Muscle of arm (tissue), 12 donors: ENCODE results near the gene MOB3A. TPM values are rescaled to one million over a fixed set of nuclear protein-coding genes. Genes with fewer than 3 reads are reported as not detected.

Experiments used
- DNase-seq: peaks from one replicate; pipeline ENCODE4 v3.0.0-alpha.2; 2013
- polyA plus RNA-seq, 12 donors: library from polyadenylated mRNA; unstranded; fragments of 120-200 nt; gene quantifications; one replicate each; pipeline ENCODE4 v1.2.1, GENCODE V29; 2013; ENCODE audit not compliant: insufficient read length in 12 of 12

MOB3A gene
- polyA plus RNA-seq, 12 donors, result 14.5 to 28.4 (median 15.8) TPM; not detected in 1

DNA sequence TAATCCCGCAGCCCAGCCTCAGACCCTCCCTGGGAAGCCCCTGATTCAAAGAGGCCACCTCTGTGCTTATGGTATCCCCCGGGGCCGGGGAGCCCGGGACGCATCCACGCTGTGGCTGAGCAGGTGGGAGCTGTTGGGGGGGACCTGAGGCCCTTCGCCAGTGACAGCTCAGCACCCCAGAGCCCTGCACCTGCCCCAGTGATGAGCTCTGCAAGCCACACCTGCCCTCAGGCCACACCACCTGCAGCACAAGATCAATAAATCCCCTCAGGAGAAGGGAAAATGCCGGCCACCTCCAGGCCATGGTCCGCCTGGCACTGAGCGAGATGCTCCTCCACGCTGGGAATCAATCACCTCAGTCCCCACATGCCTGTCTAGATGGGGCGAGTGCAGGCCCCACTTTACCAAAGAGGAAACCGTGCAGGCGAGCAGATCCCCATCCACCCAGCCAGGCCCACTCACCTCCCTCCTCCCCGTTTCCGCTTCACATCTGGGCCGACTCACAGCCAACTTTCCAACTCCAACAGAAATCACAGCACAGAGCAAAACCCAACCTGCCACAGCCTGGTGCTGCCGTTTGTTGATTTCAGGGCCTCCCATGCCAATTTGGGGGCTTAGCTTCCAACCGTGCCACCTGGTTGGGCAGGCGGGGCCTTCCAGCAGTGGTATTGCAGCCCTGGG is 12.8 kb downstream of the MOB3A start:
- no peak for DNase-seq

DNA sequence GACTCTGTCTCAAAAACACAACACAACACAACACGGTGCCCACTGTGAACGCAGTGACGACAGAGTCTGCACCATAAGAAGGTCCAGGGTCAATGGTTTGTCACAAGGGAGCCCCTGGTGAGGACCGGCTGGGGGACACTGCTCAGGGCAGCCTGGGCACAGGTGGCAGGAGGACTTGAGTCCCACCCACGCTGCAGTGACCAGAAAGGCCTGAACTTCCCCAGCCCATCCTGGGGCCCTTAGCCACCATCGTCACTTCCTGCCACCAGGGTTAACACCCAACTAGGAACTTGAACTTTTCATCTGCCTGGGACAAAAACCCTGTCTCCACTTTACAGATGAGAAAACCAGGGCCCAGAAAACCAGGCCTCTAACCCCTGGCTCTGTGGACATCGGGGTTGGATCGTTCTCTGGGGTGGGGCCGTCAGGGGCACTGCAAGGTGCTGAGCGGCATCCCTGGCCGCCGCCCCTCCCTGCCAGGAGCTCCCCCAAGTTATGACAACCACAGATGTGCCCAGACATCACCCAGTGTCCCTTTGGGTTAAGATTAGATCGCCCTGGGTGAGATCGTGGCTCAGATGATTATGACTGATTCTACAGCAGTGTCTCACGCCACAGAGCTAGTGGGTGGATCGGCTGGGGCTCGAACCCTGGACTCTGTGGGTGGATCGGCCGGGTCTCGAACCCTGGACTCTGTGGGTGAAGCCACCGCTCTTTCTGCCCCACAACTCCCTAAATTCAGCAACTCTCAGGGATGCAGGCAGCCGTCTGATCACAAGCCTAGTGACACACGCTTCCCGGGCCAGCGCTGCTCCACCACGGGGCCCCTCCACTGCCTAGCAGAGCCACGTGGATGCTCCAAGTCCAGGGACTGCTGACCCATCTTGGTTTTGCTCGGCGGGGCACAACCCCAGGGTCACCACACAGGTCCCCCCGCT is 14.0 kb downstream of the MOB3A start:
- no peak for DNase-seq

DNA sequence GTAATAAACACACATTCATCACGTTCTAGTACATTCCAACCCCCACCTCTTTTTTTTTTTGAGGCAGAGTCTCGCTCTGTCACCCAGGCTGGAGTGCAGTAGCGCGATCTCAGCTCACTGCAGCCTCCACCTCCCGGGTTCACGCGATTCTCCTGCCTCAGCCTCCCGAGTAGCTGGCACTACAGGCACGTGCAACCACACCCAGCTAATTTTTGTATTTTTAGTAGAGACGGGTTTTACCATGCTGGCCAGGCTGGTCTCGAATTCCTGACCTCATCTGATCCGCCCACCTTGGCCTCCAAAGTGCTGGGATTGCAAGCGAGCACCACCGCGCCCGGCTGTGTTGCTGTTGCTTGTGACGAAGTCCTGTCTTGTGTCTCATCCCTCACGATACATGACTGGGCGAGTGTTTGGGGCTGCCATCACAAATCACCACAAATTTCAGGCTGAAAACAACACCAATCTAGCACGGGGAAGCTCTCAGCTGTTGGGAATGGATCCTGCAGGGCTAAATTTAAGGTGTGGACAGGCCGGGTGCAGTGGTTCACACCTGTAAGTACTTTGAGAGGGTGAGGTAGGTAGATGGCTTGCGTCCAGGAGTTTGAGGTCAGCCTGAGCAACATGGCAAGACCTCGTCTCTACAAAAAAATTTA is 15.7 kb downstream of the MOB3A start:
- DNase-seq, result no peak

DNA sequence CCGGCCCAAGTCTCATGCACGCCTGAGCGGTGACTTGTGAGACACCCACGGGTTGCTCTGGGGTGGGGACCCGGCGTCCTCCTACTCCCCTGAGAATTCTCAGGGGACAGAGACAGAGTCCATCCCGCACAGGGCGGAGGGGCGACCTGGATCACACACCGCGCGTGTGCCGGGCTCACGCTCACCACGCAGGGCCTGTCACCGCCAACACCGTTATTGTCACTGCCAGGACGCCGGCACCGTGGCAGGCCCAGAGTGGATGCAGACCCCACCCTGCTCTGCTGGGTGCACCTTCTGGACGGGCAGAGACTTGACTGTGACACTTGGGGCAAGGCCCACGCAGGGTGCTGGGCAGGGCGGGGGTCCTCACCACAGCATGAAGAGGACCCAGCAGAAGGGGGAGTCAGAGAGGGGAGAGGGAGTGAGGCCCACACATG is 16.2 kb downstream of the MOB3A start:
- no peak for DNase-seq

DNA sequence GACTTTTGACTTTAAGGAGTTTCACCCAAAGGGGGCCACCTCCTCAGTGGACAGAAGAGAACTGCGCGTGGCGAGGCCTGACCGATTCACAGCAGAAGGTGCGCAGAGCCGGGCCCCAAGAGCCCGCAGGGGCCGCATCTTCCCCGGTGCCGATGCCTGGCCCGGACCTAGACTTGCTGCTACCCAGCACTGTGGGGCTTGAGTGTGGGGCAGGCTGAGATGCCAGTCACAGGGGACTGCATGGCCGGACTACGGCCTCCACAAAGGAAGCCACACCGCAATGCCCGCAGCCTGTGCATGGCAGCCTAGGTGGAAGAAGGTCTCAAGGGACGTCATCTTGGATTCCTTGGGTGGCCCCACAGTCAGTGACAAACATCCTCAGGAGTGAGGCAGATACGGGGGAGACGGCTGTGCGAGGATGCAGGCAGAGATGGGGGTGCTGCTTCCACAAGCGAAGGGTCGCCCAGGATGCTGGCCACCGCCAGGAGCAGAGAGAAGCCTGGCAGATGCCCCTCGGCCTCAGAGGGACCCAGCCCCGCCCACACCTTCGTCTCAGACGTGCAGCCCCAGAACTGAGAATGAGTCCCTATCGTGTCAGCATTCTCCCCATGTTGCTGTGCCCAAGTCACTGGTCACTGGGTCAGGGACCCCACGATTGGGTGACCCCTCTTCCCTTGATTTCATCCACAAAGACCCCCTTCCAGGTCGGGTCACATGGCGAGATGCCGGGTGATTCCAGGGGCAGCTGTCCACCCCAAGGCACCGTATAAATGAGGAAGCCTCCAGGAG is 16.9 kb downstream of the MOB3A start:
- DNase-seq, result no peak

DNA sequence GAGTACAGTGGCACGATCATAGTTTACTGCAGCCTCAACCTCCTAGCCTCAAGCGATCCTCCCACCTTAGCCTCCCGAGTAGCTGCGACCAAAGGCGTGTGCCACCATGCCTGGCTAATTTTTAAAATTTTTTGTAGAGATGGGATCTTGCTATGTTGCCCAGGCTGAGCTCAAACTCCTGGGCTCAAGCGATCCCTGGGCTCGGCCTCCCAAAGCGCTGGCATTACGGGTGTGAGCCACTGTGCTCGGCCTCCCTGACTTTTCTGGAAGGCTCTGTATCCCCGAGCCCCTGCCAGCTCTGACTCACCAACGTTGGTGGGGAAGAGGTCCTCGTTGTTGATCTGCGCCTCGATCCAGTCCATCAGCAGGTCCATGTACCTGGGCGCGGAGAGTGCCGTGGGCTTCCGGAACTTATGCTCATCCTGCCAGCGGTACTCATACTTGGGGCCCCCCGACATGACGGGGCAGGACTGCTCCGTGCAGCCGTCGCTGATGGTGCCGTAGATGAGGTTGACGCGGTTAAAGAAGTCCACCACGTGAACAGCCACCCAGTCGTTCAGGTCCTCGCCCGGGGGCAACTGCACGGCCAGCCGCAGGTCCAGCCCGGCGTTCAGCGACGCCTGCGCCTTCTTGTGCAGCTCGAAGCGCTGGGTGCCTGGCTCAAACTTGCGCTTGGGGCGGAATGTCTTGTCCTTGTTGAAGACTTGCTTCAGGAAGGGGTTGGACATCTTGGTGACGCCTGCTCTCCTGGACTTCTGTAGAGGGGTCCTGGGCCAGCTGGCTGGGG is 18.1 kb downstream of the MOB3A start:
- DNase-seq, result no peak

DNA sequence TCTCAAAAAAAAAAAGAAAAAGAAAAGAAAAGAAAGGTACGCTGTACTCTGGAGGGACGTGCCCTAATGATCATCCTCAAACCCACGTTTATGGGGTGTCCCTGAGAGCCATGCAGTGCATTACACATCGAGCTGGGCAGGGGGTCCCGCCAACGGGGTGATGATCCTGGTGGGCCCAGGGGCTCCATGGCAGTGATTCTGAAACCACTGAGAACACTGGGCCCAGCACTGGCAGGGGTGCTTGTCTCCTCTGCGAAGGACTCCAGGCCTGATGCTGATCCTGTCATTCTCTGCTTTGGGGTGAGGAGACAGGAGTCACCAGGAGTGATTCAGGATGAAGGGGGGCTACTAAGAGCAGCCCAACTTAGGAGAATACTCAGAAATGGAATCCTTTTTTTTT is 18.7 kb downstream of the MOB3A start:
- no peak for DNase-seq

DNA sequence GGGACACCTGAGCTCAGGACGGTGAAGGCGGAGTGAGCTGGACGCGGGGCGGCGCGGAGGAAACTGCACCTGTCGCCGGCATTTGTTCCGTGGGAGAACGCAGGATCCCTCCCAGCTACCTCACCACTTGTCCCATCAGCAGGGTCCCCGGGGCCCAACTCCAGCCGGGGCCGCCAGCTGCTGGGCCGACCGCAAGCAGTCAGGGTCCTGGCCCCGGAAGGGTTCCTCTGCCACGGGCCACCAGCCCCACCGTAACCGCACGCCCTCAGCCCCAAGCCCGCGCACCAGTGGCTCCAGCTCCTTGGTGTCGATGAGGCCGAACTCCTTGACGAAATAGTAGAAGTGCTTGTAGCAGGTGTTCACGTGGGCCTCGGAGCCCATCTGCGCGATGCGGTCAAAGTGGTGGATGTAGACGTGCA is 19.6 kb downstream of the MOB3A start:
- DNase-seq, result no peak

DNA sequence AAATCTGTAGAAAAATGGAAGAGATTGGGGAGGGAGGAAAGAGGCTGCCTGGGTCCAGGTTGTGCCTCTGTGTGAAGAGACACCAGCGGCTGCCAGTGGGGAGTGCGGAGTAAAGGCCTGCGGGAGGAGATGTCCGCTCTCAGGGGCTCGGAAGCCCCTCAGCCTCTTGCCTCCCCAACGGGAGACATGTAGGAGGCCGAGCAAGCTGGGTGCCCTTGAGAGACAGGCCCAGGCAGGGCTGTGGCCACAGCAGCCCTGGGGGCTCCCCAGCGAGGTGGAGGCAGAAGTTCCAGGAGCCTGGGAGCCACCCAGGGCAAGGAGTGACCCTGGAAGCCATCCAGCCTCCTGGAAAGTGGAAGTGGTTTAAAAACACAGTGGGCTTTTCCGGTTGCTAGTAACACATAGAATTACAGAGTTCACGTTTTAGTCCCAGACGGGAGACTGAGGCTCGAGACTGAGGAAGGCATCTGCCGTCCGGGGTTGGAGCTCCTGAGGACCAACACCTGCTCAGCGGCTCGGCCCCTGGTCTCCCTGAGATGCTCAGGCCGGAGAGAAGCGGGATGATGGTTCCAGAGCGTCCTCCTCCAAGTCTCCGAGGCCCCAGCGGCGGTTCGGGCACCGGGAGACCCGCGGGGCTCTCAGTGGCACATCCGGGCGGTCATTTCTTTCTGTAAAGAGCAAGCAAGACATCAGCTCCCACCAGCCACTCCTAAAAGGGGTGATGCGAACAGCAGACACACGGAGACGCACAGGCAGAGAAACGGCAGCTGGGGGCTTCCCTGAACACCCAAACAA is 23.2 kb downstream of the MOB3A start:
- no peak for DNase-seq

DNA sequence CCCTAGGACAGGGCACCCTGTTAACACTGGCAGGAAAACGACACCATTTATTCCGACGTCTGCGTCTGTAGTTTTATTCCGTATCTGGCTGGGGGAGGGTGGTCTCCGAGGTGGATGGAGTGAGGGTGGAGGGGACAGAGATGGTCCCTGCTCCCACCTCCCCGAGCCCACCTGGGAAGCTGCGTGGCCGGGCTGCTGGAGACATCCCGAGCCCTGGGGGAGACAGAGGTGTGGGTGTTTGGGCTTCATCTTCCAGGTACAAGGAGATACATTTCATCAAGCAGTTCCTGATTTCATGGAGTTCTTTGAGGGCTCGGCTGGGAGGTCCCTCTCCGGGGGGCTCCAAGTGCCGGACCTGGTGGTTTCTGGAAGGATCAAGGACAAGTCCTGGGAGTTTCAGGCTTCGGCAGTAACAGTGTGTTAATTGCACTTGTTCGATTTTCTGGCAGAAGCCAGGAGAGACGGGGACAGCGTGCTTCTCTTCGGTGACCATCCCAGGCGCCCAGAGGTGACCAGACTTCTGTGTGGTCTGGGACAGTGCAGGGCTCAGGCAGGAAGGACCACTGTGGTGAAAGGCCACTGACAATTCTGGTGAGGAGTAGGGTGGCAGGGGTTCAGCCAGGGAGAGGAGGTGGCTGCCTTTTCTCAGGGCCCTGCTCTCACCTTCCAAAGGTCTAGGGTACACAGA is 25.0 kb downstream of the MOB3A start:
- DNase-seq, result no peak

DNA sequence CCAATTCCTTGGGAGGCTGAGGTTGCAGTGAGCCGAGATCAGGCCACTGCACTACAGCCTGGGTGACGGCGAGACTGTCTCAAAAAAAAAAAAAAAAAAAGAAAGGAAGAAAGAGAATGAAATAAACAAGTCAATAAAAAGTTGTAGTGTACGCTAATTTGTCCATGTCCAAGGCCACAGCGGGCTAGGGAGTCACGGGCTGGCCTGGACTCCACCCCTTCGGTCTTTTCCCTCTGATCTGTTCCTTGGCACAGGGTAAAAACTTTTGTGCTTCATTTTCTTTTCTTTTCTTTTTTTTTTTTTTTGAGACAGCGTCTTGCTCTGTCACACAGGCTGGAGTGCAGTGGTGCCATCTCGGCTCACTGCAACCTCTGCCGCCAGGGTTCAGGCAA is 25.7 kb downstream of the MOB3A start:
- no peak for DNase-seq

DNA sequence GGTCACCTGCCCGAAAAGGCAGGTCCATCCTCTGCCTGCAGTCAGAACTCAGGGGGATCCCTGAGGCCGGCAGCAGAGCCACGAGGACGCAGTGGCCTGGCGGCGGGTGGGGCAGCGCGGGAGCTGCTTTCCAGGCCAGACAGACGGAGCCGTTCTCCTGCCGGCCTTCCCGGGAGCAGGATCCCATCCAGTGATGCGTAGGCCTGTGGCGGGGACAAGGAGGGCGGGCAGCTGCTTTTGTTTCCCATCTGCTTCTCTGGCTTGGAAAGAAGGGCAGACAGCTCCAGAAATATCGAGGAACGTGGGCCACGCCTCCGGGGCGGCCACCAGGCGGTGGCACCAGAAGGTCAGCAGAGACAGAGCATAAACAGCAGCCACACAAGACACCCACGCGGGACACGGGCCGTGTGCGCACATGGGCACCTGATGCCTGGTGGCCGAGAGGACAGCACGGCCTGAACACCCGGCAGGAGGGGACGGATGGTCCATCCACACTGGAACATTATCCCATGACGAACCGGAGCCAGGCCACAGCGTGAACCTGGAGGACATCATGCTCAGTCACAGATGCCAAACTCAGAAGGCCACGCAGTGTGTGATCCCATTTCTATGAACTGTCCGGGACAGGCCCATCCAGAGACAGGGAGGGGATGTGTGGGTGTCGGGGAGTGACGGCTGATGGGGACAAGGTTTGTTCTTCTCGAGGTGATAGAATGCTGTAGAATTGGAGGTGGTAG is 31.2 kb downstream of the MOB3A start:
- DNase-seq, result no peak

DNA sequence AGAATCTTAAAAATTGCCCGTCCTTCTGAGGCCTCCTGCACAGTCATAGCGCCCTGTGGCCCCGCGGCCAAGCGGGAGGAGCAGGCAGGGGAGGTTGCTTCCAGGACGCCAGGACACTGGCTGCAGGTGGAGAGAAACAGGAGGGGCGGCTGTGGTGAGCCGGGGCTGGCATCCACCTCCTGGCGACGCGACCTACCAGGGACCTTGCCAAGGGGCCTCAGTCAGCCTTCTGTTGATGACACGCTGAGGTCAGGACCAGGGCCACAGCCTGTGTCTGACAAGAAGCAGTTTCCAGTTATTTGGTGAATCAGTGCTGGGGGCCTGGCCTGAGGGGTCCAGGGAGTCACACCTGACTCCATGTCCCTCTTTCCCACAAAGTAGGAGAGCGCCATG is 31.7 kb downstream of the MOB3A start:
- no peak for DNase-seq

DNA sequence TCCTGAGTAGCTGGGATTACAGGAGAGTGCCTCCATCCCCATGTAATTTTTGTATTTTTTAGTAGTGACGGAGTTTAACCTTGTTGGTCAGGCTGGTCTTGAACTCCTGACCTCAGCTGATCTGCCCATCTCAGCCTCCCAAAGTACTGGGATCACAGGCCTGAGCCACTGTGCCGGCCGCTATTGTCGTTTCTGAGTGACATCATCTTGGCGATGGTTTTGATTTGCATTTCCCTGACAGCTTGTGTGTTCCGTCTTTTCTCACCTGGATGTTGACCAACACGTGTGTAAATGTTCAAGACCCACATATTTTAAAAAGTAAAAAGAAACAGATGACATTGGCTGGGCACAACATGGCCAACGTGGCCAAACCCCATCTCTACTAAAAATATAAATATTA is 32.3 kb downstream of the MOB3A start:
- DNase-seq, result no peak

DNA sequence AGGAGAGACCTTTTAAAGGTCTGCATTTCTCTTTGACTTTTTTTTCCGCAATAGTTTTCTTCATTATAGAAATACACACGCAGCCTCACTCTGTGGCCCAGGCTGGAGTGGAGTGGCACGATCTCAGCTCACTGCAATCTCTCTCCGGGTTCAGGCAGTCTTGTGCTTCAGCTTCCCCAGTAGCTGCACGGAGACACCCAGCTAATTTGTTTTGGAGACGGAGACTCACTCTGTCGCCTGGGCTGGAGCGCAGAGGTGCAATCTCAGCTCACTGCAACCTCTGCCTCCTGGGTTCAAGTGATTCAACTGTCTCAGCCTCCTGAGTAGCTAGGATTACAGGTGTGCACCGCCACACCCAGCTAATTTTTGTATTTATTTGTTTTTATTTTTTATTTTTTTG is 33.4 kb downstream of the MOB3A start:
- no peak for DNase-seq

DNA sequence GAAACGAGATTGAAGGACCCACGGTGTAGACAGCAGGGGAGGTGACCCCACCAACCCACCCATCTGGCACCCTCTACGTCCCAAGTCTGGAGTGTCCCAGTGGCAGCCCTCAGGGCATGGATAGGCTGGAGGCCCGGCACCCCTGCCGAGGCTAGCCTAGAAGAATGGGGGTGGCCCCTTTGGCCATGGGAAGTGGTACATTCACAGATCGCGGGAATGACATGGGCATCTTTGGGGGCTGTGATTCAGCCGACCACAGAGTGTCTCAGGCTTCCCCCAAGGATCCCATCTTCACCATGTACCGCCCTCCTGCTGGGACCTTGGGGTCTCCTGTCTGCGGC is 33.8 kb downstream of the MOB3A start:
- DNase-seq, result no peak

DNA sequence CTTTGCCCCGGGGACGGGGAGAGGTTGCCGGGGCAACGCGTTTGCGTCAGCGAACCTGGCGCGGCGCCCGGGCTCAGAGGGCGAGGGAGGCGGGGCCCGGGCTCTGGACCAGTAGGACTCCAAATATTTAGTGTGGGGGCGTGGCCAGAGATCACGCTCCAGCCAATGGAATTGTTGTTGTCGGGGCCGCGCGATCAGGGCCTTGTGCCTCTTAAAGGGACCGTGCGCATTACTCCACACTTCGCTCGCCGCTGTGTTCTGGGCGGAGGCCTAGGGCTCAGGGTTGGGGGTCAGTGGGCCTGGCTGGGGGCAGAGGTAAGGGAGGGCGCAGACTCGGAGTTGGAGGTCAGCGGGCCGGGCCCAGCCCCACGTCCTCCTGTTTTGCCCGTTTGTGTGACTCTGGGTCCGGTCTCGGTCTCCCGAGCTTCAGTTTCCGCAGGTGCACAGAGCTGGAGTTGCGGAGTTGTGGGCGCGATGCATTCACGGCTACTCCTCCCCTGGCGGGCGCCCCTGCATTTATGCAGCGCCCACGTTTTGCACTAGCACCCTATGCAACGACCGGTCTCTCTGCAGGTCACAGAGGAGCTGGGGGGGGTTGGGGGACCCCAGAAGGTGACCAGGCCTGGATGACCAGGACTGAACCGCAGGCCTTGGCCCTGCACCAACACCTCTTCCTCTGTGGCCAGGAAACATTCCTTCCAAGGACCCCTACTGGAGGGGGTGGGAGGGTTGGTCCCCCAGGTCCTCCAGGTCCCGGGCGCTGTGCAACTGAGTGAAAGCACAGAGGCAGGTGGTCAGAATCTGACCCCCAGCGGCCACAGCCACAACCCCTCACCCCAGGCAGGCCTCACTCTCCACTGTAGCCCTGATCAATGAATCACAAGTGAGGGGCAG is 34.4 kb downstream of the MOB3A start:
- peak; percentile 98 for DNase-seq
